Suprapubic skin (tissue), 3 donors: ENCODE data around the gene TNFSF4.

Experiments
- CTCF ChIP-seq, 2 donors: fragments of 200-600 bp in 1 of 2; fragments of 450-650 bp in 1 of 2; sonication (generic) in 1 of 2; IDR thresholded peaks; one replicate each; pipeline ENCODE4 v1.5.1; 2016 to 2019; ENCODE audit warnings: antibody characterized with exemption in 2 of 2, mild to moderate bottlenecking in 1 of 2, moderate library complexity in 1 of 2
- POLR2A ChIP-seq, 2 donors: fragments of 450-650 bp; IDR thresholded peaks; one replicate each; pipeline ENCODE4 v1.6.1; 2017; ENCODE audit warnings: antibody characterized with exemption in 2 of 2, mild to moderate bottlenecking in 2 of 2, moderate library complexity in 2 of 2

DNA sequence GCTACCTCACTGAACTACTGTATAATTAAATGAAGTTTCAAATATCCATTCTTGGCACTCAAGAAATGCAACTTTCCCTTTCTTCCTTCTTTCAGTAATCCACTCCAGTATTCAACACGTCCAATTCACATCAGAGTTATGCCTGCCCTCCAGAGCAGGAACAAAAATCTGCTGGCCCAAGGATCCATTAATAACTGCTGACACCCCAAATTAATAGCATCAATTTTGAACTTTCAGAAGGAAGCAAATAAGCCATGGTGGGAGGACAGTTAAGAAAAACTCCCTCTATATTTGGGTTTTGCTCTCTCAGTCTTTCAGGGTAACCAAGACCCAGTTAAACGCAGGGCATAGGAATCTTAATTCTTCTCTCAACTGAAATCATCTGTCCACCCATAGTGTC lies 31.9 kb upstream of the TNFSF4 start:
- TF ChIP-seq POLR2A (IDR thresholded peaks at IDR 0.05) (no peak), CTCF (IDR thresholded peaks at IDR 0.05) (no peak)
